Measurements from ENCODE around the gene KLHL3.

- TF ChIP-seq CTCF (conservative IDR thresholded peaks at IDR 0.05) (peak; percentile 38), EZH2 (IDR thresholded peaks at IDR 0.05; ENCODE audit: low read depth) (no peak)
Observed at GRCh38 chr5:137605411-137605810, 130.5 kb downstream of the KLHL3 start.

Measured in PC-9 (cell line).